Measurements from ENCODE around the gene TMEM44.
A peak's percentile ranks its signal among the peaks of the same experiment; 100 is the strongest.
"Not testable (repeated sequence)": the region's sequence is repeated elsewhere in the genome, so short reads cannot be mapped to it uniquely, and the experiment has no call there.

TMEM44 gene

DNA sequence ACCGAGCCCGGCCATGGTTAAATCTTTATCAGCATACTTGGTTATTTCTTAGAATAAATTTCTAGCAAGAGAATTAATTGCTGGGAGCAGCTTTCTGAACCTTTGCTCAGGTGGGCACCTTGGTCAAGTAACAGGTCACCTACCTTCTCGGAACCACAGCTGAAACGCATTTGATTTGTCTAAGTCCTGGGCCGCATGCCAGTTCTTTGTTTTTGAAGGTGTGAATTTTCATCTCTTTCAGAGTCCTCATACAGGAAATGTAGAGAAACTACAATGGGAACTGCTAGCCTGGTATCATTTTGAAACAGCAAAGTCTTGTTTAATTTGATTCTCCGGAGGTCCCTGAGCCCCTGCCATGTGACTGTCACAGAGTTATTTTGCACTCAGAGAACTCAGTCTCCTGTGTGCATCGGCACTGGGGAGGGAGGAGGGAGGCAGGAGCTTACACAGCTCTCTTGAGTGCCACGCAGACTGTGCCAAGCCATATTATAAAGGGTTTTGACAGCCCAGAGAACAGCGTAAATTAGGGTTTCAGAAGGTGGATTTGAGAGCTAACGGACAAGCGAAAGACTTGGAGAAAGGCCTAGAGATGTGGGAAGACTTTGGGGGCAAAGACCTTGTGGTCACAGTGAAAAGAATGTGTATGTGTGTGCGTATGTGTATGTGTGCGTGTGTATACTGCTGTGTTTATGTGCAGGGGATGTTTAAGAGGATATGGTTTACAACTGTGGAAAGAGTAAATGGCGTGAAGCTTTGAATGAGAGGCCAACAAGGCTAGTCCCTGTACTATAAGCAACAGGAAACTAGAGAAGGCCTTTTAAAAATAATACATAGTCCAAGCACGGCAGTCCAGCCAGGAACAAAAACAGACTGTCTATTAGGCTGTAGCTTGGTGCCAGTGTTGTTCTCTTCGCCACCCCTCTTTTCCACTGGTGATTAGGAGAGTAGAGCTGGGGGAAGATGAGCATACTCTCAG, 84.6 kb downstream of the TMEM44 start:
- H3K23ac ChIP-seq (ENCODE audit: low read depth, low read length, poor library complexity): no peak overlapping the region
- no peak overlapping the region for H4K91ac ChIP-seq (ENCODE audit: low read depth, low read length, poor library complexity)
- no peaks in the 10 kb centered on the region for H3K27me3 ChIP-seq (ENCODE audit: control insufficient read depth in 3 of 3, insufficient read depth in 3 of 3, low read depth in 1 of 3, low read length in 3 of 3)
- no peak overlapping the region for H3K4me3 ChIP-seq (ENCODE audit: low read length in 2 of 2)
- no peak overlapping the region for H3K4ac ChIP-seq (ENCODE audit: low read length)
- no peak overlapping the region for H2BK15ac ChIP-seq (ENCODE audit: low read length)
- H3K4me1 ChIP-seq (ENCODE audit: control insufficient read depth in 2 of 2, insufficient read depth in 1 of 2, low read depth in 1 of 2, low read length in 2 of 2): peaks cover 0 to 2% of the 10 kb centered on the region in 2 donors
- no peaks in the 10 kb centered on the region for H3K79me1 ChIP-seq (ENCODE audit: low read depth, low read length)
- DNase-seq (ENCODE audit: low spot score): no peak
- H3K4me2 ChIP-seq (ENCODE audit: insufficient read depth, low read length, poor library complexity, severe bottlenecking): no peak overlapping the region
- no CpG with 5 or more reads among the region's 16 CpGs for WGBS, 2 donors (ENCODE audit: extremely low coverage in 2 of 2, insufficient read length in 2 of 2, insufficient replicate concordance in 1 of 2)
- H3K14ac ChIP-seq (ENCODE audit: low read length): no peak overlapping the region
- H2BK12ac ChIP-seq (ENCODE audit: low read length): no peak overlapping the region
- no peak overlapping the region for H3K9ac ChIP-seq (ENCODE audit: low read depth, low read length, poor library complexity)
- peak overlapping the region; percentile 48 for H2AFZ ChIP-seq (ENCODE audit: low read length)
- no peak overlapping the region for H3K27ac ChIP-seq (replicated peaks; ENCODE audit: low read length)
- no peak overlapping the region for H2AK5ac ChIP-seq (ENCODE audit: low read depth, low read length)
- no peak overlapping the region for H4K8ac ChIP-seq (ENCODE audit: low read depth, low read length)
- no peaks in the 10 kb centered on the region for H3K36me3 ChIP-seq (replicated peaks in 1 of 2; ENCODE audit: control insufficient read depth in 2 of 2, insufficient read depth in 2 of 2, low read length in 2 of 2)
- H3K9me3 ChIP-seq (replicated peaks in 1 of 2; ENCODE audit: control insufficient read depth in 2 of 2, insufficient read depth in 1 of 2, low read depth in 1 of 2, low read length in 2 of 2): peaks cover 0 to 2% of the 10 kb centered on the region in 2 donors
- H2BK5ac ChIP-seq (ENCODE audit: low read length): no peak overlapping the region
- H2BK120ac ChIP-seq (ENCODE audit: low read depth, low read length): no peak overlapping the region
- no peak overlapping the region for H3K18ac ChIP-seq (ENCODE audit: low read length)

DNA sequence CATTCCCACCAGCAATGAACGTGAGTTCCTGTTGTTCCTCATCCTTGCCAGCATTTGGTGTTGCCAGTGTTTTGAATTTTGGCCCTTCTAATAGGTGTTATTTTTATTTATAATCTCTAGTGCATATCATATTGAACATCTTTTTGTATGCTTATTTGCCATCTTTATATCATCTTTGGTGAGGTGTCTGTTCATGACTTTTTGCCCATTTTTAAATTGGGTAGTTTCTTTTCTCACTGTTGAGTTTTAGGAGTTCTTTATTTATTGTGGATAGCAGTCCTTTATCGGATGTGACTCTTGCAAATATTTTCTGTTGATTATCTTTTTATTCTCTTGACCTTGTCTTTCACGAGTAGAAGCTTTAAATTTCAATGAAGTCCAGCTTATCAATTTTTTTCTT, 86.2 kb downstream of the TMEM44 start:
- Histone ChIP-seq H3K4me3 (ENCODE audit: low read length in 2 of 2) (no peak overlapping the region), H3K4ac (ENCODE audit: low read length) (no peak overlapping the region)

DNA sequence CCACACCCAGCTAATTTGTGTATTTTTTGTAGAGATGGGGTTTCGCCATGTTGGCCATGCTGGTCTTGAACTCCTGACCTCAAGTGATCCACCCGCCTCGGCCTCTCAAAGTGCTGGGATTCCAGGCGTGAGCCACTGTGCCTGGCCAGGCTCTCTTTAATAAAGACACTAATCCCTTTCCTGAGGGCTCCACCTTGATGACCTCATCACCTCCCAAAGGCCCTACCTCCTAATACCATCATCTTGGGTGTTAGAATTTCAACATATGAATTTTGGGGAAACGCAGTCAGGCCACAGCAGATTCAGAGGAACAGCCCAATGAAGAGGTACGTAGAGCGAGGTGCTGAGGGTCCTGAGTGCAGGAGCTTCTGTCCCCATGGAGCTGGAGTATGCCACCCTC, 87.7 kb downstream of the TMEM44 start:
- H3K9ac ChIP-seq (ENCODE audit: low read depth, low read length, poor library complexity); H3K14ac ChIP-seq (ENCODE audit: low read length); H3K4ac ChIP-seq (ENCODE audit: low read length); H4K8ac ChIP-seq (ENCODE audit: low read depth, low read length); H2BK15ac ChIP-seq (ENCODE audit: low read length); H3K4me2 ChIP-seq (ENCODE audit: insufficient read depth, low read length, poor library complexity, severe bottlenecking); H2BK120ac ChIP-seq (ENCODE audit: low read depth, low read length); H2AFZ ChIP-seq (ENCODE audit: low read length); H3K36me3 ChIP-seq (replicated peaks in 1 of 2; ENCODE audit: control insufficient read depth in 2 of 2, insufficient read depth in 2 of 2, low read length in 2 of 2); H3K4me3 ChIP-seq (ENCODE audit: low read length in 2 of 2); H4K91ac ChIP-seq (ENCODE audit: low read depth, low read length, poor library complexity); H3K23ac ChIP-seq (ENCODE audit: low read depth, low read length, poor library complexity); H3K9me3 ChIP-seq (replicated peaks in 1 of 2; ENCODE audit: control insufficient read depth in 2 of 2, insufficient read depth in 1 of 2, low read depth in 1 of 2, low read length in 2 of 2); H3K27me3 ChIP-seq (ENCODE audit: control insufficient read depth in 3 of 3, insufficient read depth in 3 of 3, low read depth in 1 of 3, low read length in 3 of 3); H3K79me1 ChIP-seq (ENCODE audit: low read depth, low read length); H2BK12ac ChIP-seq (ENCODE audit: low read length); H3K27ac ChIP-seq (replicated peaks; ENCODE audit: low read length); DNase-seq (ENCODE audit: low spot score); H3K4me1 ChIP-seq (ENCODE audit: control insufficient read depth in 2 of 2, insufficient read depth in 1 of 2, low read depth in 1 of 2, low read length in 2 of 2); H2BK5ac ChIP-seq (ENCODE audit: low read length); H3K18ac ChIP-seq (ENCODE audit: low read length); H2AK5ac ChIP-seq (ENCODE audit: low read depth, low read length): not testable (repeated sequence)
- no CpG with 5 or more reads among the region's 7 CpGs for WGBS, 2 donors (ENCODE audit: extremely low coverage in 2 of 2, insufficient read length in 2 of 2, insufficient replicate concordance in 1 of 2)

More for the DNA sequence above, 86.2 kb downstream of the TMEM44 start:
- Histone ChIP-seq H2AK5ac (ENCODE audit: low read depth, low read length) (no peak overlapping the region), H3K9me3 (replicated peaks in 1 of 2; ENCODE audit: control insufficient read depth in 2 of 2, insufficient read depth in 1 of 2, low read depth in 1 of 2, low read length in 2 of 2) (peaks cover 0 to 2% of the 10 kb centered on the region in 2 donors), H4K8ac (ENCODE audit: low read depth, low read length) (no peak overlapping the region), H3K79me1 (ENCODE audit: low read depth, low read length) (no peaks in the 10 kb centered on the region), H4K91ac (ENCODE audit: low read depth, low read length, poor library complexity) (no peak overlapping the region), H3K23ac (ENCODE audit: low read depth, low read length, poor library complexity) (no peak overlapping the region), H3K4me1 (ENCODE audit: control insufficient read depth in 2 of 2, insufficient read depth in 1 of 2, low read depth in 1 of 2, low read length in 2 of 2) (peaks cover 0 to 2% of the 10 kb centered on the region in 2 donors), H2AFZ (ENCODE audit: low read length) (no peak overlapping the region), H2BK120ac (ENCODE audit: low read depth, low read length) (no peak overlapping the region), H3K18ac (ENCODE audit: low read length) (no peak overlapping the region), H2BK5ac (ENCODE audit: low read length) (no peak overlapping the region), H2BK12ac (ENCODE audit: low read length) (no peak overlapping the region), H3K27me3 (ENCODE audit: control insufficient read depth in 3 of 3, insufficient read depth in 3 of 3, low read depth in 1 of 3, low read length in 3 of 3) (no peaks in the 10 kb centered on the region), H3K27ac (replicated peaks; ENCODE audit: low read length) (no peak overlapping the region), H3K36me3 (replicated peaks in 1 of 2; ENCODE audit: control insufficient read depth in 2 of 2, insufficient read depth in 2 of 2, low read length in 2 of 2) (no peaks in the 10 kb centered on the region), H3K14ac (ENCODE audit: low read length) (no peak overlapping the region), H2BK15ac (ENCODE audit: low read length) (no peak overlapping the region), H3K4me2 (ENCODE audit: insufficient read depth, low read length, poor library complexity, severe bottlenecking) (no peak overlapping the region), H3K9ac (ENCODE audit: low read depth, low read length, poor library complexity) (no peak overlapping the region)
- WGBS, 2 donors (ENCODE audit: extremely low coverage in 2 of 2, insufficient read length in 2 of 2, insufficient replicate concordance in 1 of 2): no CpG with 5 or more reads among the region's 3 CpGs
- no peak for DNase-seq (ENCODE audit: low spot score)

DNA sequence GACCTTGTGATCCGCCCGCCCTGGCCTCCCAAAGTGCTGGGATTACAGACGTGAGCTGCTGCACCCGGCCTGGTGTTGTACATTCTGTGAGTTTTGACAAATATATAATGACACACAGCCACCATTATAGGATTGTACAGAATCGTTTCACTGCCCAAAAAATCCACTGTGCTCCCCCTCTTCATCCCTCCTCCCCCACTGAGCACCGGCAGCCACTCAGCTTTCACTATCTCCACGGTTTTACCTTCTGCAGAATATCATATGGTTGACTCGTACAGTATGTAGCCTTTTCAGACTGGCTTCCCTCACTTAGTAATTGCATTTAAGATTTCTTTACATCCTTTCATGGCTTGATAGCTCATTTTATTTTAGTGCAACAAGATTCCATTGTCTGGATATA, 89.7 kb downstream of the TMEM44 start:
- H3K4me3 ChIP-seq (ENCODE audit: low read length in 2 of 2): no peak overlapping the region
- no peaks in the 10 kb centered on the region for H3K36me3 ChIP-seq (replicated peaks in 1 of 2; ENCODE audit: control insufficient read depth in 2 of 2, insufficient read depth in 2 of 2, low read length in 2 of 2)
- peaks cover 0 to under 1% of the 10 kb centered on the region in 2 donors for H3K4me1 ChIP-seq (ENCODE audit: control insufficient read depth in 2 of 2, insufficient read depth in 1 of 2, low read depth in 1 of 2, low read length in 2 of 2)
- no peak overlapping the region for H2BK5ac ChIP-seq (ENCODE audit: low read length)
- no peak overlapping the region for H4K8ac ChIP-seq (ENCODE audit: low read depth, low read length)
- no peak overlapping the region for H3K4me2 ChIP-seq (ENCODE audit: insufficient read depth, low read length, poor library complexity, severe bottlenecking)
- no peak overlapping the region for H3K18ac ChIP-seq (ENCODE audit: low read length)
- no peak overlapping the region for H3K9ac ChIP-seq (ENCODE audit: low read depth, low read length, poor library complexity)
- no CpG with 5 or more reads among the region's 8 CpGs for WGBS, 2 donors (ENCODE audit: extremely low coverage in 2 of 2, insufficient read length in 2 of 2, insufficient replicate concordance in 1 of 2)
- no peak overlapping the region for H3K14ac ChIP-seq (ENCODE audit: low read length)
- peaks cover 0 to 2% of the 10 kb centered on the region in 2 donors for H3K9me3 ChIP-seq (replicated peaks in 1 of 2; ENCODE audit: control insufficient read depth in 2 of 2, insufficient read depth in 1 of 2, low read depth in 1 of 2, low read length in 2 of 2)
- no peak overlapping the region for H3K4ac ChIP-seq (ENCODE audit: low read length)
- H2AFZ ChIP-seq (ENCODE audit: low read length): no peak overlapping the region
- H3K27ac ChIP-seq (replicated peaks; ENCODE audit: low read length): no peak overlapping the region
- no peak overlapping the region for H2BK12ac ChIP-seq (ENCODE audit: low read length)
- H3K79me1 ChIP-seq (ENCODE audit: low read depth, low read length): no peaks in the 10 kb centered on the region
- DNase-seq (ENCODE audit: low spot score): no peak
- H2BK120ac ChIP-seq (ENCODE audit: low read depth, low read length): no peak overlapping the region
- no peak overlapping the region for H4K91ac ChIP-seq (ENCODE audit: low read depth, low read length, poor library complexity)
- no peaks in the 10 kb centered on the region for H3K27me3 ChIP-seq (ENCODE audit: control insufficient read depth in 3 of 3, insufficient read depth in 3 of 3, low read depth in 1 of 3, low read length in 3 of 3)
- no peak overlapping the region for H2BK15ac ChIP-seq (ENCODE audit: low read length)
- no peak overlapping the region for H2AK5ac ChIP-seq (ENCODE audit: low read depth, low read length)
- no peak overlapping the region for H3K23ac ChIP-seq (ENCODE audit: low read depth, low read length, poor library complexity)

Data from neuronal stem cell (in vitro differentiated cells).